ENCODE data around the gene AKAP11.

Gene AKAP11

GRCh38 chr13:42272804-42273175 is 838 bp downstream of the AKAP11 start:
- H3K4me3 ChIP-seq (ENCODE audit: control insufficient read depth, low read depth, low read length) = peak overlapping the region; percentile 94
- no peak for DNase-seq (ENCODE audit: low read depth)
- no peak for TF ChIP-seq CTCF (IDR thresholded peaks at IDR 0.05; ENCODE audit: control insufficient read depth, insufficient read depth, low read depth, low read length, missing control alignments)

GRCh38 chr13:42274386-42275097 is 2.6 kb downstream of the AKAP11 start:
- TF ChIP-seq CTCF (IDR thresholded peaks at IDR 0.05; ENCODE audit: control insufficient read depth, insufficient read depth, low read depth, low read length, missing control alignments) = no peak
- DNase-seq (ENCODE audit: low read depth) = no peak
- no peak overlapping the region for H3K4me3 ChIP-seq (ENCODE audit: control insufficient read depth, low read depth, low read length)

GRCh38 chr13:42275098-42275471 is 3.1 kb downstream of the AKAP11 start:
- no peak overlapping the region for H3K4me3 ChIP-seq (ENCODE audit: control insufficient read depth, low read depth, low read length)
- DNase-seq (ENCODE audit: low read depth) = no peak
- TF ChIP-seq CTCF (IDR thresholded peaks at IDR 0.05; ENCODE audit: control insufficient read depth, insufficient read depth, low read depth, low read length, missing control alignments) = no peak

- no peak overlapping the region for H3K4me3 ChIP-seq (ENCODE audit: control insufficient read depth, low read depth, low read length)
- no peak for TF ChIP-seq CTCF (IDR thresholded peaks at IDR 0.05; ENCODE audit: control insufficient read depth, insufficient read depth, low read depth, low read length, missing control alignments)
- no peak for DNase-seq (ENCODE audit: low read depth)
These were observed 3.6 kb downstream of the AKAP11 start for GRCh38 chr13:42275506-42275905.

- no peak for TF ChIP-seq CTCF (IDR thresholded peaks at IDR 0.05; ENCODE audit: control insufficient read depth, insufficient read depth, low read depth, low read length, missing control alignments)
- no peak for DNase-seq (ENCODE audit: low read depth)
- H3K4me3 ChIP-seq (ENCODE audit: control insufficient read depth, low read depth, low read length) = no peak overlapping the region
These were observed 4.7 kb downstream of the AKAP11 start for GRCh38 chr13:42276683-42277082.

- no peak for TF ChIP-seq CTCF (IDR thresholded peaks at IDR 0.05; ENCODE audit: control insufficient read depth, insufficient read depth, low read depth, low read length, missing control alignments)
These were observed 5.8 kb downstream of the AKAP11 start for GRCh38 chr13:42277618-42278276.

More at GRCh38 chr13:42277618-42278276, 5.8 kb downstream of the AKAP11 start:
- no peak for DNase-seq (ENCODE audit: low read depth)
- no peak overlapping the region for H3K4me3 ChIP-seq (ENCODE audit: control insufficient read depth, low read depth, low read length)

Data from AG09309 (cell line).